ENCODE results near the gene LYSMD4. TPM values are rescaled to one million over a fixed set of nuclear protein-coding genes. Genes with fewer than 3 reads are reported as not detected.

Gene LYSMD4
- total RNA-seq, 1 donor from 2014 or later = 10.1 TPM

GRCh38 chr15:99709243-99709986 is 23.8 kb downstream of the LYSMD4 start:
- intact Hi-C loops (cut with micrococcal nuclease) = loop anchor here (10.0 kb wide), 1 partner anchor 265 kb away; no protein-coding TSS in a partner anchor
- ATAC-seq = peak; percentile 33

DNA sequence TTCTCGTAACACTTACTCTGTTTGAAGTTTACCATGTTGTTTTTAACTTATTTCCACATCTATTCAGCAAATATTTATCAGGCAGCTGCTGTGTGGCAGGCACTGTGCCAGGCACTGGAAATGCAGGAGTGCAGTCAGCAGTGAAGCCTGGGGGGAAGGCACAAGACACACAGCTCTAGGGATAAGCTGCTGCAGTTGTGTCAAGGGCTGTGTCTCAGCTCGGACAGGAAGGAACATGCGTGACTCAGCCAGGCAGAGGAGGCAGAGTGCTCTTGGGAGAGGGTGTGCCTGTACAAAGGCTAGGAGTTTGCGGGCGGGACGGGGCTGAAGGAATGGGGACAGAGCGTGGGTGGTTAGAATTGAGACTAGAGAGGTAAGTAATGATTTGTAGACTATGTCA is 24.7 kb downstream of the LYSMD4 start:
- DNase-seq (peak; percentile 84), ATAC-seq (peak; percentile 79)
- intact Hi-C loops (cut with micrococcal nuclease) = loop anchor here (10.0 kb wide), 1 partner anchor 264 kb away; no protein-coding TSS in a partner anchor

More at GRCh38 chr15:99709243-99709986, 23.8 kb downstream of the LYSMD4 start:
- DNase-seq = peak; percentile 37

DNA sequence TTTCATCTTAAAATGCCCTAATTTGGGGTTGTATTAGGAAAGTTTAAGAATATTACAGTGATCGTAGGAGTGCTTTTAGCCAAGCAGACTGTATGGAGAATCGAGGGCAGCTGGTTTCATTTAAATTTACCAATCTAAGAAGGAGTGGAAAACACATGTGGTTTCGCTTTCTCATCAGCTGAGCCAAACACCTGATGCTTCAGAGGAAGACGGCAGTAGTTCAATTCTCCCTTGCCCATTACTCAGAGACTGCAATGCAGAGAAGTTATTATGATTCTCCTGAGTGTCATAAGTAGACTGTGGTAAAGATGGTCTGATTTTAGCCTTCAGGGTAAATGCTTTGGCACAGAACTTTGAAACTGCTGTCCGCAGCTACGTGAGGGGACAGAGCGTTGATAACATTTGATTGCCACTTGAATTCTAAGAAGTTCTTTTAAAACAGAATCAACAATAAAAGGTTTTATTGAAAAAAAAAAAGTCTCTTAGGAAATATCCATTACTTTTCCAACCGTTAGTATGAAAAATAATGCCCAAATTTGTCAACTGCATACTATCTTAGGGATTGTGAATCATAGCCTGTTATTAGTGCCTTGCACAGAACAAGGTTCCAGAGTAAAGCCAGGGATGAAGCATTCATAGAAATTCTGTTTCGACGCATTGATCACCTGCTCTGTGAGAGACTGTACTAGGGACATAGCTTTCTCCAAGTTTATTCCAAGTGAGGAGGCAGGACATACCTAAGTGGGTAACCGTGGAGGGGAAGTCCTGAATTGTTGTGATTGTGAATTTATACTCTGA is 25.6 kb downstream of the LYSMD4 start:
- DNase-seq = no peak
- intact Hi-C loops (cut with micrococcal nuclease) = loop anchor here (10.0 kb wide), 1 partner anchor 263 kb away; no protein-coding TSS in a partner anchor
- peak; percentile 15 for ATAC-seq

DNA sequence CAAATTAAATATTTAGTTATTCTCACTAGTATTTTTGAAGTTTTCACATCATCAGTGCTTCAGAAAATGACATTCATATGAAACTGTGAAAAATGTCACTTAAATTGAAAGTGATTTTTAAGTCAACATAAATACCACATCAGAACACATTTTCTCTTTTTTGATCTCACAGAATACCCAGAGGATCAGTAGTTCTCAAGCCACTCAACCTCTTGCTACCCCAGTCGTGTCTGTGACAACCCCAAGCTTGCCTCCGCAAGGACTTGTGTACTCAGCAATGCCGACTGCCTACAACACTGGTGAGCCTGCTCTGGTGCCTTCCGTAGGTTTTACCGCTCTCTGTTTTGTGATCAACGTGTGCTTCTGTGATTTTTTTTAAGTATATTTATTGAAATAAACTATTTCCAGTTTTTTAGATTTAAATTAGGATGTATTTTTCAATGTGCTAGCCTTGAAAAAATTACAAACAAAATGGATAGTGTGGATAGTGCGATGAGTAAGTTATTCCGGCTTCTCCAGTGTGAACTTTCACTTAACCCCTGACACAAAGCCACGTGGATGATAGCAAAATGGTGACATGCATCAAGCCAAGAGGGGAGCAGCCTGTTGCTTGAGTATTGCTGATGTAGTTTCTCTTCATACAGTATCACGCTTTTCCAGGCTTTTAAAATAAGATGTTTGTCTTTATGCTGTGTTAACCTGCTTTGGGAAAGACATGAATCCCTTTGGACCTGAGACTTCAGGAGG is 26.5 kb downstream of the LYSMD4 start:
- no peak for DNase-seq
- intact Hi-C loops (cut with micrococcal nuclease) = loop anchor here (10.0 kb wide), 1 partner anchor 262 kb away; no protein-coding TSS in a partner anchor
- ATAC-seq = no peak

- DNase-seq (no peak), ATAC-seq (peak; percentile 75)
- intact Hi-C loops (cut with micrococcal nuclease) = loop anchor here (5.0 to 10.0 kb wide), 2 partner anchors 260 to 417 kb away; no protein-coding TSS in a partner anchor
These were observed 28.8 kb downstream of the LYSMD4 start for GRCh38 chr15:99704444-99704838.

DNA sequence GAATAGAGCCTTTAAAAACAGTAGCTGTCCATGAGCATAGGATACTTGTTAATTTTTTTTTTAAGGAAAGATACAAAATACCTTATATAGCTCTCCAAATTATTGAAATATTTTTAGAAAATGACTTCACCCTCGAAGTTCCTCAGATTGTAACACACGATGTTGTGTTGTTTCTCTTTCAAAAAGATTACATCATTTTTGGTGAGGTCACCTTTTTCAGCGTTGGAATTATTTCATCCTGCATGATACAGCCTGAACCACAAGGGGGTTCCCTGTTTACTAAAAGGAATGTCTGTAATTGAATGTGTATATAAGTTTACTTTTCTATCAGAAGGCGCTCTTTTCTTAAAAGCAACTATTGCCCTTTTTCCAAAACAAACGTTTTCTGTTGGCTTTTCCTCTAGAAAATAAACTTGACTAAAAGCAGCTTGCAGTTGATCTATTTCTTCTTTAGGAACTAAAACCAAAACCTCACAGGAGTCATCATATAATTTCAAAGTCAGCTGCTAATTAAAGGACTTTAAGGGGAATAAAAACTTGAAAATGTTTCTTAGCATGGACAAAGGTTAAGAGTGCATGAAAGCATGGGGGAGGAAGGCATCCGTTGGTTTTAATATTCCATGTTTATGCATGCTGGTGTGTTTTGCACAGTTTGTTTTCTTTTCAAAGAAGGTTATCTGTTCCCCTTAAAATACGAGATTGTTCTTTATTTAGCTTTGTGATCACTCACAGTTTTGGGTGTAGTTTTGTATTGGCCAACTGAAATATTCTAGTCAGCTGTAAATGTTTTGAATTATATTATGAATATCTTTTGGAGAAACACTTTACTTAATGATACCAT is 29.4 kb downstream of the LYSMD4 start:
- DNase-seq = no peak
- intact Hi-C loops (cut with micrococcal nuclease) = loop anchor here (5.0 to 10.0 kb wide), 2 partner anchors 259 to 417 kb away; no protein-coding TSS in a partner anchor
- ATAC-seq = peak; percentile 63

DNA sequence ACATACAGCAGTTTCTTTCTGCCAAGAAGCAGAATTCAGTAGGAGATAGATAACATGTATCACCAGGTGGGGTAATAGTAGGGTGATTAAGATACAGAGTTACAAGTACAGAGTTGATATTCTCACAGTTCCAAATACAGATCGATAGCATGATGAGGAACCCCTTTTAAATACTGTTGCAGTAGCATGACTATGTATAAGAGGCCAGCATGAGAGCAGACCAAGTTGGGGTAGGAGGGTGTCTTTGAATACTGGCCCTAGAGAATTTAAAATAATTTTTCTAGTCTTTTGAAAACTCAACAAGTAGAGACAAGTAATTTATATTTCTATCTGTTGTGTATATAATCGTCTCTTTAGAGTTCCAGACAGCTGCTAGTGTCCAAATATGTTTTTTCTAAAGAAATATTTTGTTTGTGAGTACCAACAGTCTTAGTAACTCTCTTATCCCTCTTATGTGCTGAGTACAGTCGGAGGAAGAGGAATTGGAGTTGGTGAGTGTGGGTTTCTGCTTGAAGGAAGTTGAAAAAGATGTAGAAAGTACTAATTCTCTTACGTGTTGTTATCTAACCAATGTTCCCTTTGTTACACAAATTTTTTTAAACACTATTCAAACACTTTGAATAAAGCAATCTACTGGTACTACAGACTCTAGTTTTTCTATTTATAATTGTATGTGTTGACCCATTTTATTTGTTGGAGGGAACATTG is 30.2 kb downstream of the LYSMD4 start:
- peak; percentile 5 for ATAC-seq
- intact Hi-C loops (cut with micrococcal nuclease) = loop anchor here (5.0 to 10.0 kb wide), 2 partner anchors 258 to 416 kb away; no protein-coding TSS in a partner anchor
- DNase-seq = no peak

DNA sequence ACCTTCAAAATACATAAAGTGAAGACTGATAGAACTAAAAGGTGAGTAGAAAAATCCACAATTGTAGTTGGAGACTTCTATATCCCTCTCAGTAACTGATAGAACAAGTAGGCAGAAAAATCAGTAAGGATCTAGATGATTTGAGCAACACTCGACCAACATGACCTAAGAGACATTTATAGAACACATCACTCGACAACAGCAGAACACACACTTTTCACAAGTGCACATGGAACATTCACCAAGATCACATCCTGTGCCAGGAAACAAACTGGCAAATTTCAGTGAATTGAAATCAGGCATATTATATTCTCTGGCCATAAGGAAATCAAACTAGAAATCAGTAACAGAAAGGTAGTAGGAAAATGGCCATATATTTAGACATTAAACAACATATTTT is 37.1 kb downstream of the LYSMD4 start:
- DNase-seq = no peak
- intact Hi-C loops (cut with micrococcal nuclease) = loop anchor here (10.0 kb wide), 1 partner anchor 121 kb away; no protein-coding TSS in a partner anchor
- peak; percentile 70 for ATAC-seq

DNA sequence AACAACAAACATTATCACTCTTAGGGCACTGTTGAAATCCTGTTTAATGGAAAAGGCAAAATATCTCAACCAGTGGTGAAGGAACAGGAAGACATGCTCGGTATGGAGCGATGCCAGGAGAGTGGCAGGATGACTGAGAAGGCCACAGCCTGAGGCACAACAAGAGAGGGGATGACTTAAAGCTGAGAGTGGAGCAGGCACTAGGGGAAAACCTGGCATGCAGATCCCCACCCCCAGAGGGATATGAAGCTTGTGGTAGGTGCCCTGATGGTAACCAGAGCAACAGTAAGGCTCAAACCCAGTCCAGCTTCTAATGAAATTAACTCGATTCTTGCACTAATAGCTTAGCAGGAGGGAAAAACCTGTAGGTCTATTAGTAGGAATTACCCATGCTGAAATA is 40.4 kb downstream of the LYSMD4 start:
- ATAC-seq = peak; percentile 36
- DNase-seq = no peak

GRCh38 chr15:99686290-99686689 is 46.9 kb downstream of the LYSMD4 start:
- DNase-seq (no peak), ATAC-seq (no peak)
- intact Hi-C loops (cut with micrococcal nuclease) = no loop called here

More for the DNA sequence above, 40.4 kb downstream of the LYSMD4 start:
- intact Hi-C loops (cut with micrococcal nuclease) = loop anchor here (10.0 kb wide), 1 partner anchor 118 kb away; no protein-coding TSS in a partner anchor

GRCh38 chr15:99683000-99683670 is 50.1 kb downstream of the LYSMD4 start:
- intact Hi-C loops (cut with micrococcal nuclease) = no loop called here
- ATAC-seq = peak; percentile 55
- no peak for DNase-seq

- intact Hi-C loops (cut with micrococcal nuclease) = no loop called here
- ATAC-seq (peak; percentile 58), DNase-seq (no peak)
These were observed 50.8 kb downstream of the LYSMD4 start for GRCh38 chr15:99682455-99682854.

- intact Hi-C loops (cut with micrococcal nuclease) = no loop called here
- no peak for DNase-seq
- no peak for ATAC-seq
These were observed 51.2 kb downstream of the LYSMD4 start for GRCh38 chr15:99681990-99682389.

DNA sequence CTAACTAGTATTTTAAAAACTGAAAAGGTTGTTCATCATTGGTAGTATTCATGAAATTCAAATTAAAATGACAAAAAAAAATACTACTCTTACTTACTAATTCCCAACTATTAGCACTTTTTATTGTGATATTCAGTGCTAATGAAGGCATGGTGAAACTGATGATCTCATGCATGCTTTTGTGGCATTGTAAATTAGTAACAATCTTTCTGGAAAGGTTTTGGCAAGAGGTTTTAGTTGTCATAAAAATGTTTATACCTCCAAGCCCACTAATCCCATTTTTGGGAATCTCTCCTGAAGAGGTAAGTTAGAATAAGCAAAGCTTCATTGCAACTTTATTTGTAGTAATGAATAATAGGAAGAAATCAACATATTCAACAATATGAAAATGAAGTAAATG is 53.0 kb downstream of the LYSMD4 start:
- ATAC-seq (no peak), DNase-seq (no peak)
- intact Hi-C loops (cut with micrococcal nuclease) = no loop called here

- DNase-seq = no peak
These were observed 55.6 kb downstream of the LYSMD4 start for GRCh38 chr15:99677540-99678134.

More at GRCh38 chr15:99677540-99678134, 55.6 kb downstream of the LYSMD4 start:
- intact Hi-C loops (cut with micrococcal nuclease) = no loop called here
- no peak for ATAC-seq
